ENCODE data around the gene FBN3.

Gene FBN3

GRCh38 chr19:8020681-8021080 lies 128.7 kb downstream of the FBN3 start:
- DNase-seq (ENCODE audit: low read depth): no peak

- DNase-seq (ENCODE audit: low read depth): peak; percentile 12
Observed at GRCh38 chr19:8017808-8018207, 131.6 kb downstream of the FBN3 start.
